Gastrocnemius medialis (tissue), 4 donors: ENCODE results near the gene BCAR1.
A peak's percentile ranks its signal among the peaks of the same experiment; 100 is the strongest.

Source experiments
- POLR2A ChIP-seq, 2 donors: fragments of 450-650 bp; IDR thresholded peaks; one replicate each; pipeline ENCODE4 v1.6.1; 2017; ENCODE audit warnings: antibody characterized with exemption in 2 of 2, mild to moderate bottlenecking in 2 of 2, moderate library complexity in 2 of 2
- TF ChIP-seq, protein P1 (sequence below), 5 experiments: fragments of 450-650 bp in 3 of 5; fragments of 200-600 bp in 2 of 5; sonication (generic) in 2 of 5; IDR thresholded peaks in 4 of 5; conservative IDR thresholded peaks in 1 of 5; 1 replicate in 4 of 5; 2 replicates in 1 of 5; pipeline ENCODE4 v1.5.1; 2016 to 2019; ENCODE audit warnings: antibody characterized with exemption in 5 of 5, mild to moderate bottlenecking in 3 of 5, moderate library complexity in 3 of 5

DNA sequence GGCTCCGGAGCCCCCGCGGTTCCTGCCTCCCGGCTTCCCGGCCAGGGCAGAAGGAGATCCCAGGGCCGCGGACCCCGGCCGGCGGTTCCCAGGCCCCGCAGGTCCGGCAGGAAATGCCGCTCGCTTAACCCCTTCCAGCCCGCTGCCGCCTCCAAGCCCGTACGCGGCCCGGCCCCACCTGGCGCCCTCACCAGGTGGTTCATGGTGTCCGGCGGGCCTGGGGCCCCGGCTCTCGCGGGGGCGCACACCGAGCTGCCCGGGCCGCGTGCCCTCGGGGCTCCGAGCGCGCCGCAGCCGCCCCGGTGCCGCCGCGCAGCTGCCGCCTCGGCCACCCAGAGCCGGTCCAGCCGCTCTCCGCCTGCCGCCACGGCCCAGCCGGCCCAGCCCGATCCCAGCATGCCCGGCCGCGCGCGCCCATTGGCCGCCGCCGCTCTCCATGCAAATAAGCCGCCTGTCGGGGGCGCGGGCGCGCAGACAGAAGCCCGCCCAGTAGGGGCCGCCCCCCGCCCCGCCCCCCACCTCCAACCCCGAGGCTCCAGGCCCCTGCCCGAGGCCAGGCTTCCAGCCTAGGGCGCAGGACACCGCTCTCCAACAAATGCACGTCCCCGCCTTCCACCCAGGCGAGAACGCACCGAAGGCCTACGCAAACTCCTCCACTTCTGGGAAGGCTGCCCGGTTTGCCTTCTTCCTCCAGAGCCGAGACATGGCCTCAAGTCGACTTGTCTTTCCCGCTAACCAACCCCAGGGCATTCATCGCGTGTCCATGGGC, at the start of gene BCAR1:
- TF ChIP-seq, protein P1, sequence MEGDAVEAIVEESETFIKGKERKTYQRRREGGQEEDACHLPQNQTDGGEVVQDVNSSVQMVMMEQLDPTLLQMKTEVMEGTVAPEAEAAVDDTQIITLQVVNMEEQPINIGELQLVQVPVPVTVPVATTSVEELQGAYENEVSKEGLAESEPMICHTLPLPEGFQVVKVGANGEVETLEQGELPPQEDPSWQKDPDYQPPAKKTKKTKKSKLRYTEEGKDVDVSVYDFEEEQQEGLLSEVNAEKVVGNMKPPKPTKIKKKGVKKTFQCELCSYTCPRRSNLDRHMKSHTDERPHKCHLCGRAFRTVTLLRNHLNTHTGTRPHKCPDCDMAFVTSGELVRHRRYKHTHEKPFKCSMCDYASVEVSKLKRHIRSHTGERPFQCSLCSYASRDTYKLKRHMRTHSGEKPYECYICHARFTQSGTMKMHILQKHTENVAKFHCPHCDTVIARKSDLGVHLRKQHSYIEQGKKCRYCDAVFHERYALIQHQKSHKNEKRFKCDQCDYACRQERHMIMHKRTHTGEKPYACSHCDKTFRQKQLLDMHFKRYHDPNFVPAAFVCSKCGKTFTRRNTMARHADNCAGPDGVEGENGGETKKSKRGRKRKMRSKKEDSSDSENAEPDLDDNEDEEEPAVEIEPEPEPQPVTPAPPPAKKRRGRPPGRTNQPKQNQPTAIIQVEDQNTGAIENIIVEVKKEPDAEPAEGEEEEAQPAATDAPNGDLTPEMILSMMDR (IDR thresholded peaks at IDR 0.05 in 4 of 5, conservative IDR thresholded peaks at IDR 0.05 in 1 of 5): peak in 2 of 5 experiments; percentile 11 to 22
- TF ChIP-seq POLR2A (IDR thresholded peaks at IDR 0.05): peak; percentile 91 to 94
